ENCODE data around the gene TRIM69. TPM values are rescaled to one million over a fixed set of nuclear protein-coding genes. Genes with fewer than 3 reads are reported as not detected.
"Not testable (repeated sequence)": the region's sequence is repeated elsewhere in the genome, so short reads cannot be mapped to it uniquely, and the experiment has no call there.

The TRIM69 gene
- total RNA-seq, 1 donor: 17.9 TPM

DNA sequence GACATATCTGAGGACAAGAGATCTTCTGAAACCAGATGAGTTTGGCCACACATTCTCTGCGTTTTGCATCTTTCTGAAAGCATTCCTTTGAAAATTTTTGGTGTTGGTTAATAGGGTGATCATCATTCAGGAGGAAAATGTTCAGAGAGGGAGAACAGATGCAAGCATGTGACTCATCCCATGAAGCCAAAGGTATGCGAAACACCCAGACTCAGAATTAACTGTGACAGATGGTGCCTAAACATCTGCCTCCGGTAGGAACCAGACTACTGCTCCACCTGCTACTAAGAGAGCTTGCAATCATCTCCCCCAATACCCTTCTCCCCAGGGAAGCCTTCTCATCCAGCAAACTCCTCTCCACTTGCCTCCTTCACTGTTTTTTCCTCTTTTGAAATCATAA is 46.2 kb downstream of the TRIM69 start:
- DNase-seq (ENCODE audit: low read depth): no peak
- TF ChIP-seq, protein P1, sequence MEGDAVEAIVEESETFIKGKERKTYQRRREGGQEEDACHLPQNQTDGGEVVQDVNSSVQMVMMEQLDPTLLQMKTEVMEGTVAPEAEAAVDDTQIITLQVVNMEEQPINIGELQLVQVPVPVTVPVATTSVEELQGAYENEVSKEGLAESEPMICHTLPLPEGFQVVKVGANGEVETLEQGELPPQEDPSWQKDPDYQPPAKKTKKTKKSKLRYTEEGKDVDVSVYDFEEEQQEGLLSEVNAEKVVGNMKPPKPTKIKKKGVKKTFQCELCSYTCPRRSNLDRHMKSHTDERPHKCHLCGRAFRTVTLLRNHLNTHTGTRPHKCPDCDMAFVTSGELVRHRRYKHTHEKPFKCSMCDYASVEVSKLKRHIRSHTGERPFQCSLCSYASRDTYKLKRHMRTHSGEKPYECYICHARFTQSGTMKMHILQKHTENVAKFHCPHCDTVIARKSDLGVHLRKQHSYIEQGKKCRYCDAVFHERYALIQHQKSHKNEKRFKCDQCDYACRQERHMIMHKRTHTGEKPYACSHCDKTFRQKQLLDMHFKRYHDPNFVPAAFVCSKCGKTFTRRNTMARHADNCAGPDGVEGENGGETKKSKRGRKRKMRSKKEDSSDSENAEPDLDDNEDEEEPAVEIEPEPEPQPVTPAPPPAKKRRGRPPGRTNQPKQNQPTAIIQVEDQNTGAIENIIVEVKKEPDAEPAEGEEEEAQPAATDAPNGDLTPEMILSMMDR (IDR thresholded peaks at IDR 0.05; ENCODE audit: insufficient read depth, low read length): no peak
- no peak overlapping the region for H3K4me3 ChIP-seq (ENCODE audit: low read depth, low read length)

DNA sequence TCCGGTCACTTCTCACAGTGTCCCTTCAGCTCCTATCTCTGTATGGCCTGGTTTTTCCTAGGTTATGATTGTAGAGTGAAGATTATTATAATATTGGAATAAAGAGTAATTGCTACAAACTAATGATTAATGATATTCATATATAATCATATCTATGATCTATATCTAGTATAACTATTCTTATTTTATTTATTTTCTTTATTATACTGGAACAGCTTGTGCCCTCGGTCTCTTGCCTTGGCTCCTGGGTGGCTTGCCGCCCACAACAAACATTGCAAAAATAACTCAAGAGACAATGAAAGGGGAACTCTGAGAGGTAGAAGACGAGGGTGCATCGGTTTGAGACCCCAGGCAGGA is 48.6 kb downstream of the TRIM69 start:
- DNase-seq (ENCODE audit: low read depth); H3K4me3 ChIP-seq (ENCODE audit: low read depth, low read length): not testable (repeated sequence)

DNA sequence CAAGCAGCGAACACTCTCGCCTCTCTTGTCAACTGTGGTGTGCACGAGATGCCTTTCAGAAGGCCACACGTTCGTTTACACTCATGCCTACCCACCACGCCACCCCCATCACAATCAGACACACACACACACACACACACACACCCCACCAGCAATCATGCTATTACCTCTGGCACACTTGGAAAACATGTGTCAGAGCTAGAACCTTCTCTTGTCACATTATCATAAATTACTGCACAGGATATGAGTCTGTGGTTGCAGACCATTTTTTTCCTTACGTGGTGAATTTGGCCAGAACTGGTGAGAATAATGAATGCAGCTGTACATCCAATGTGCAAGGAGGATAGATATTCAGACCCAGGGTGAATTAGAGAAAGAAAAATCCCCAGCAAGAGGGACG is 52.4 kb downstream of the TRIM69 start:
- DNase-seq (ENCODE audit: low read depth): peak; percentile 8
- TF ChIP-seq, protein P1 (IDR thresholded peaks at IDR 0.05; ENCODE audit: insufficient read depth, low read length): no peak
- no peak overlapping the region for H3K4me3 ChIP-seq (ENCODE audit: low read depth, low read length)

DNA sequence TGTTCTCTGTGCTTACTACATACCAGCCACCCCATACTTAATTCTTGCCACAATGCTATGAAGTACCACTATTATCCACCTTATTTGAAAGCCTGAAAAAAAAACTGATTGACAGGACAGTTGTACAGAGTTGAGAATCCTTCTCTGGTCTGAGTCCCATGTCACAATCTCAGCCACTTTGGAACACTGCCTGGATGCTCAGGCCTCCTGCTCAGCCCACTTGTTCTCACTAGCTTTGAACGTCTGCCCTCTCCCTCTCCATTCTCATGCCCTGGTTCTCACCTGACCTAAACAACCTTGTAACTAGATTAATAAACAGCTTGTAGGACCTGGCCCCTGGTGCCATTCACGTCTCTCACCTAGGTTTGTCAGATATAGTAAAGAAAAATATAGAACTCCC is 53.9 kb downstream of the TRIM69 start:
- no peak overlapping the region for H3K4me3 ChIP-seq (ENCODE audit: low read depth, low read length)
- no peak for DNase-seq (ENCODE audit: low read depth)
- TF ChIP-seq, protein P1 (IDR thresholded peaks at IDR 0.05; ENCODE audit: insufficient read depth, low read length): no peak

DNA sequence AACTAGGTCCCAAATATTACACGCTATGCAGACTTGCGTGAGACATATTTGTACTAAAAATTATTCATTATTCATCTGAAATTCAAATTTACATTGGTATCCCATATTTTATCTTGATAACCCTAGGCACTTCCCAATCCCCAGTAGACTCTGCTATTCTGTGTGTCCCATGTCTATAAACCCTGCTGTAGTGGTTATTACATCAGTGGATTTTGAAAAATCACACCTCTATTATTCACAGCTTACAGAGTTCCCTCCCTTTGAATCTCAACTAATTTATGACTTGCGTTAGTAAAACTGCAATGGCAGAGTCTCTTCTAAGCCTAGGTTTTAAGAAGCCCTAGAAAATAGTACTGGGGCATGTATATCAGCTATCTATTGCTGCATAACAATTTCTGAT is 54.3 kb downstream of the TRIM69 start:
- TF ChIP-seq, protein P1 (IDR thresholded peaks at IDR 0.05; ENCODE audit: insufficient read depth, low read length): no peak
- DNase-seq (ENCODE audit: low read depth): no peak
- H3K4me3 ChIP-seq (ENCODE audit: low read depth, low read length): no peak overlapping the region

DNA sequence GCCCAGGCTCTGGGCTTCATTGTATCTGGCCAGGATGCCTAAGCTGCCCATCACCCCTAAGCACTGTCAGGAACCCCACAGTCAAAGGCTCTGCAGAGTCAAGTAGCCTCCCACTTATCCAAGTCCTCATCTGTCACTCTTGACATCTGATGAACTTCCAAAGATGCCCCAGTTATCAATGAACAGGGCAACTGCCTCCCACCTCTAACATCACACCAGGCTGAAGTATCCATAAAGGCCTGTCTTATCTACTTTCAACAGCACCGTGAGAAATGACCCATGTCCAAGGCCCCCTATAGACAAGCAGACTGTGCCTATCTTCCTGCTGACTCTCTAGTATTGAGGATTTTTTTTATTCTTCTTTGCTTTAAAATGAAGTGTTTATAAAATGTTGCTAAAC is 56.4 kb downstream of the TRIM69 start:
- no peak for DNase-seq (ENCODE audit: low read depth)
- TF ChIP-seq, protein P1 (IDR thresholded peaks at IDR 0.05; ENCODE audit: insufficient read depth, low read length): no peak
- no peak overlapping the region for H3K4me3 ChIP-seq (ENCODE audit: low read depth, low read length)

DNA sequence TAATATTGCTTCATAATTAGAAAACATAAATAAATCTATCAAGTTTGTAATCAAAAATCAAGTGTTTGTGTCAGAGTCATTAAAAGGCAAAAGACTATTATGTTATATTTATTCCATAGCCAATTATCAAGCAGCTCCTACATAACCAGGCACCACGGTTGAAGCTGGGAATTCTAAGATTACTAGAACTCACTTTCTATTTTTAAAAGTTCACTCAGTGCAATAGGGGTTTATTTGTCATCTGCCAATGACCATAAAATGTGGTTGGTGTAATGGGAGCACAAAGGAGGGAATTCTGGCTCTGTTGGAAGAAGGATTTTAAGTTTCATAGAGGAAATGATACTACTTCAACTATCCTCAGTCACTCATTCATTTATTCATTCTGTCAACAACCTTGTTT is 57.7 kb downstream of the TRIM69 start:
- DNase-seq (ENCODE audit: low read depth): no peak
- no peak overlapping the region for H3K4me3 ChIP-seq (ENCODE audit: low read depth, low read length)
- TF ChIP-seq, protein P1 (IDR thresholded peaks at IDR 0.05; ENCODE audit: insufficient read depth, low read length): no peak

Measured in fibroblast of the aortic adventitia (primary cell).